Calu3 (cell line): ENCODE measurements around the gene CRACR2A. TPM values are rescaled to one million over a fixed set of nuclear protein-coding genes. Genes with fewer than 3 reads are reported as not detected.

Experiments used
- BruUV-seq: library from RNA; stranded (reverse); fragments of 400-500 nt; replicated peaks from 2 replicates; lab custom pipeline; 2021; lab: Mats Ljungman, UMichigan
- CTCF ChIA-PET: fragments of 300-600 bp; sonication (Branson Sonifier 250); formaldehyde crosslinking; loops from one replicate; lab custom pipeline; 2022; ENCODE audit warnings: antibody characterized with exemption; lab: Charles Lee
- DNase-seq: peaks from one replicate; pipeline ENCODE4 v3.0.0; 2022
- H3K27ac Mint-ChIP-seq: one replicate; pipeline ENCODE4 v1.8.0; 2022; ENCODE audit warnings: mixed read lengths; ENCODE audit not compliant: unreplicated experiment
- H3K27me3 Mint-ChIP-seq: one replicate; pipeline ENCODE4 v1.8.0; 2022; ENCODE audit warnings: mixed read lengths; ENCODE audit not compliant: unreplicated experiment
- H3K36me3 Mint-ChIP-seq: one replicate; pipeline ENCODE4 v1.8.0; 2022; ENCODE audit warnings: mild to moderate bottlenecking, moderate library complexity, mixed read lengths; ENCODE audit not compliant: insufficient read depth, unreplicated experiment
- H3K4me1 Mint-ChIP-seq: one replicate; pipeline ENCODE4 v1.8.0; 2022; ENCODE audit warnings: mild to moderate bottlenecking, low read depth, mixed read lengths; ENCODE audit not compliant: unreplicated experiment
- H3K4me3 Mint-ChIP-seq: one replicate; pipeline ENCODE4 v1.8.0; 2022; ENCODE audit warnings: mild to moderate bottlenecking, low read depth, moderate library complexity, mixed read lengths; ENCODE audit not compliant: unreplicated experiment
- H3K9me3 Mint-ChIP-seq: one replicate; pipeline ENCODE4 v1.8.0; 2022; ENCODE audit warnings: low read depth, mixed read lengths; ENCODE audit not compliant: unreplicated experiment
- CTCF ChIP-seq: fragments of 200-600 bp; IDR thresholded peaks from one replicate; pipeline ENCODE4 v1.8.0; 2022; ENCODE audit warnings: antibody characterized with exemption; ENCODE audit not compliant: unreplicated experiment
- intact Hi-C: fragments of 100-400 bp; cut with micrococcal nuclease; formaldehyde crosslinking; loops from one replicate; pipeline ENCODE4 v1.10.0; 2022; ENCODE audit not compliant: unreplicated experiment
- total RNA-seq: library from RNA; stranded (reverse); gene quantifications from 2 replicates; pipeline ENCODE4 v1.2.3, GENCODE V29; 2022

The CRACR2A gene
- total RNA-seq, 1 experiment from 2014 or later, result 9.5 TPM

DNA sequence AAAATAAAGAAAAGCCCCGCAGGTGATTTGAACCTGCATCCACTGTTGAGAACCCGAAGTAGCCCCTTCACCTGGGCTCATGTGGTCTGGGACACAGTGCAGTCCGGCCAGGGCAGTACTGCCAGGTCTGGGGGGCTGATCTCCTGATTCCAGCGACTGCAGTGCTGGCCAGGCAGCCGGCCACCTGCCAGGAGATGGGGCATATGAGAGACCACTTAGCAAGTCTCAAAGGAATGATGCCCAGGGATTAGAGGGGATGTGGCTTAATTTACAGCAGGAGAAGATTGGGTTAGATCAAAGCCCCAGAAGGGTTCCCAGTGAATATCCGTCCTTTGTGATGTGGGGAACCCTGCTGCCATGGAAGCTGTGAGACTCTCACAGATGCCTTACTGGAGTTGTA lies 148.6 kb downstream of the CRACR2A start:
- no peak overlapping the region for H3K4me3 Mint-ChIP-seq

DNA sequence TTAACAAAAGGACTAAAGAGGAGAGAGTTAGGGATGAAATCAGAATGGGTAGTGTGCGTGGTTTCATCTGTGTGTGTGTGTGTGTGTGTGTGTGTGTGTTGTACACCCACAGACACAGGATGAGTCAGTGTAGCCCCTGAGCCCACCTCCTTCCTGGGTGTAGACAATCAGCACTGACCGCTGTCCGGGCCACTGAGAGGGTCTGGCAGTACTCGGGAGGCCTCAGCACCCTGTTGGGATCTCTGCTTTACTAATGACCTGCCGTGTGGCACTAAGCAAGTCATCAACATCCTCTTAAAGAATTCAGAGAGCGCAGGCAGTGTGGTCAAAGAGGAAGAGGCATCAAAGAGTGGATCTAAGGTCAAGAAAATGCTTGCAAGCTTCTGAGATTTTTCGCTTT lies 149.3 kb downstream of the CRACR2A start:
- no TSS peak for BruUV-seq
- no peak for DNase-seq
- Mint-ChIP-seq H3K27me3 (peaks cover 90% of the 10 kb centered on the region), H3K4me1 (no peaks in the 10 kb centered on the region), H3K36me3 (no peaks in the 10 kb centered on the region), H3K4me3 (no peak overlapping the region), H3K27ac (no peak overlapping the region), H3K9me3 (no peaks in the 10 kb centered on the region)
- intact Hi-C loops, result no loop called here
- TF ChIP-seq CTCF, result no peak
- CTCF ChIA-PET, result interaction anchor here (0.7 kb wide), 2 partner anchors 16 to 69 kb away, joined by 3 read pairs; no protein-coding TSS in a partner anchor

More for the DNA sequence above, 148.6 kb downstream of the CRACR2A start:
- CTCF ChIA-PET, result no interaction called here
- Mint-ChIP-seq H3K27me3 (peaks cover 83% of the 10 kb centered on the region), H3K27ac (no peak overlapping the region), H3K36me3 (no peaks in the 10 kb centered on the region), H3K4me1 (no peaks in the 10 kb centered on the region), H3K9me3 (no peaks in the 10 kb centered on the region)
- intact Hi-C loops, result no loop called here
- no peak for TF ChIP-seq CTCF
- DNase-seq, result no peak
- BruUV-seq, result no TSS peak

GRCh38 chr12:3602488-3602887 lies 150.4 kb downstream of the CRACR2A start:
- intact Hi-C loops, result no loop called here
- Mint-ChIP-seq H3K27ac (no peak overlapping the region), H3K4me3 (no peak overlapping the region), H3K36me3 (no peaks in the 10 kb centered on the region), H3K9me3 (no peaks in the 10 kb centered on the region), H3K4me1 (no peaks in the 10 kb centered on the region), H3K27me3 (peaks cover 97% of the 10 kb centered on the region)
- DNase-seq, result no peak
- no TSS peak for BruUV-seq
- CTCF ChIA-PET, result no interaction called here
- TF ChIP-seq CTCF, result no peak

- Mint-ChIP-seq H3K4me3 (no peak overlapping the region), H3K4me1 (no peaks in the 10 kb centered on the region)
- CTCF ChIA-PET, result no interaction called here
Measured at GRCh38 chr12:3601461-3602150, 151.3 kb downstream of the CRACR2A start.

More at GRCh38 chr12:3601461-3602150, 151.3 kb downstream of the CRACR2A start:
- Mint-ChIP-seq H3K27me3 (peaks cover 96% of the 10 kb centered on the region), H3K9me3 (no peaks in the 10 kb centered on the region), H3K27ac (no peak overlapping the region), H3K36me3 (no peaks in the 10 kb centered on the region)
- intact Hi-C loops, result no loop called here
- TF ChIP-seq CTCF, result no peak
- no peak for DNase-seq
- BruUV-seq, result no TSS peak
